Medulla oblongata (tissue), 1 donor: ENCODE data around the gene EPB42.

ENCODE experiments used
- DNase-seq: peaks from one replicate; pipeline ENCODE4 v3.0.0-alpha.2; 2015; ENCODE audit errors: extremely low spot score

EPB42 gene

GRCh38 chr15:43220991-43221403, at the start of gene EPB42:
EPB42 (minus strand) TSS chr15:43221018; CDS start chr15:43220825, 193 bp downstream.
- DNase-seq = no peak

- DNase-seq = peak; percentile 66
Observed at GRCh38 chr15:43270113-43270665, 49.4 kb upstream of the EPB42 start.

DNA sequence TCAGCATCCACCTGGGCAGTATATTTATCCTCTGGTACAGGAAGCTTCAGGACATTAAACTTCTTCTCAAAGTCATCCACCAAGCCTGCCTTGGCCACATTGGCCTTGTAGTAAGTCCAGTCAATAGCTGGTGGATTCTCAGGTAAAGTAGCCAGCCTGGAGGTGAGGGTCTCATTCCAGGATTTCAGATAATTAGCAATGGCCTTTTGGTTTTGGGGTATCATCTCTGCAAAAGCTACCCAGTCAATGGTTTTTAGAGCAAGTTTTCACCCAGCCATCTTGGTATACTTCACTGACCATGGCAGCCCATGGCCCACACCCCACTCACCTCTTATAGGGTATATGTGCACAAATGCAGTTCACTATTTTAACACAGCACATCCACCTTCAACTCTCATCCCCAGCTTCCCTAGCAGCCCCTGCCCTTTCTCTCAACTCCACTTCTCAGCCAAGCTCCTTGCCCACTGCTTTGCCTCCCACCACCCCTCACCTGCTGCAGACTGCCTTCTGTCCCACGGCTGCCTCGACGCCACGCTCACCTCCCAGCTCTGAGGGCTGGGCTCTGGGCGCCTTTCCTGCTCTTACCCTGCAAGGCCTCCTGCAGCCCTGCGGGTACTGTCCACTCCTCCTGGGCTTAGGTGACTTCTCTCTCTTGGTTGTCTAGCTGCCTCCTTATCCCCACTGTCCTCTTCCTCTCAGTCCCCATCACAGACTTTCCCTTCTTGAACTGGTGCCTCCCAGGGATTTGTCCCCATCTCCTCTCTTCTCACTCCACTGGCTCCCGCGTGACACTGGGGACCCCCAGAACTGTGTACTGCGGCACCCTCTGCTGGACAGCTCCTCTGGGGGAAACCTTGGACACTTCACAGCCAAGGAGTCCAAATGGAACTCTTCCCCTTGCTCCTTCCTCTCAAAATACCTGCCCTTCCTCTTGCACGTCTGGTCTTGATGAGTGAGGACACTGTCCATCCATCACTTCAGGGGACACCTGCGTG, 47.6 kb upstream of the EPB42 start:
- peak; percentile 18 for DNase-seq

DNA sequence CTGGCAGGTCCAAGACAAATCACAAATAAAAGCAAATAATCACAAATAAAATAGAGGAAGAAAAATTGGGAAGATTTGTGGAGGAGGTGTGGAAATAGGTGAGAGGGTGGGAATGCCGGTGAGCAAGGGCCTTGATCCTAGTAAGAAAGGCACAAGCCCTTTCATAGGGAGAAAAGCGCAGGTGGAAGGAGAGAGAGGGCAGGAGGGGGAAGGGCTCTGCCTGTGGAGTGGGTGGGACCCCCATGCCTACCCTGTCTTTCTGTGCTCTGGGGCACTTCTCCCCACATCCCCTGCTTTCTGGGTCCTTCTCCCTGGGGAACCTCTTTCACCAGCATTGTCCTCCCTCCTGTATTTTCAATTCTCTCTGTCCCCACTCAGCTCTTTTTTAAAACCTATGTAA, 46.6 kb upstream of the EPB42 start:
- DNase-seq = no peak

GRCh38 chr15:43266834-43267233, 46.0 kb upstream of the EPB42 start, which contains the start of gene TGM5:
TGM5 (minus strand) TSS chr15:43266928; CDS start chr15:43266849, 79 bp downstream.
- no peak for DNase-seq

- no peak for DNase-seq
Observed at GRCh38 chr15:43266386-43266785, 45.6 kb upstream of the EPB42 start.

DNA sequence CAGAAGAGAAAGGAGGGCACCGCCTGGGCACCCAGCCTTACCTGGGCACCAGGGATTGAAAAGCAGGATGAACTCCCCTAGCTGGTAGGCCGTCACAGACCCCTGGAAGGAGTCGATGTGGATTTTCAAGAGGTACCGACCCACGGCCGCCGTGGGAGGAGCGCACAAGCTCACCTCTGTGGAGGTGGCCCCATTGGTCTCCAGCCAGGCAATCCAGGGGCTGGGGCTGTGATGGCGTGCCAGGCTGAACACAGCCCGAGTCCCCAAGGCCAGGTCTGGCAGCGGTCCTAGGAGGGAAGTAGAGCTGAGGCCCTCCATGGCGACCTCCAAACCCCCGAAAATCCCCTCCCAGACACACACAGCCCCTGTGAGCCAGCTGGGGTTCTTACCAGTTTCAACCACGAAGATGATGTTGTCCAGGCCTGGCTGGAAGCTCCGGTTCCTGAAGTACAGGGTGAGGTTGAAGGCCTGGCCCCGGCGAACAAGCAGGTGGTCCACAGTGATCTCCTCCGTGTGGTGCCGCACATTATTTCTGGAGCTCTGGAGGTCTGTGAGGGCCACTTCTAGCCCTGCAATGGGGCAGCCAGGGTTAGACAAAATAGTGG, 39.3 kb upstream of the EPB42 start:
- DNase-seq = no peak

- no peak for DNase-seq
Observed at GRCh38 chr15:43258781-43259180, 38.0 kb upstream of the EPB42 start.

DNA sequence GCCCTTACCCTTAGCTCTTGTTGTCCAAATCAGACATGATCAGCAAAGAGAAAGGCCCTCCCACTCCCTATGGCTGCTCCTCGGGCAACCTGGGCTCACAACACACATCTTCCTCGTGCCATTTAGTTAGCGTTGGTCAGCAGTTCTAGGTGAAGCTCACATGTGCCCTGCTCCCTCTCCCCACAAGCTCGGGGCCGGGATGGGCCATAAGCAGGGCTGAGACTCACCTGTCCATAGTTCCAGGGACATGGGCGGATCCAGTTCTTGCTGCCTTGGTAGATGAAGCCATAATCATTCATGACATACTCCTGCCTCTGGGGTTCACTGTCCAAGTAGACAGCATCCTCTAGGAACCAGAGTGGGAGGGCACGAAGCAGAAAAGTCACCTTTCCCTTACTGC, 35.5 kb upstream of the EPB42 start:
- DNase-seq = no peak

DNA sequence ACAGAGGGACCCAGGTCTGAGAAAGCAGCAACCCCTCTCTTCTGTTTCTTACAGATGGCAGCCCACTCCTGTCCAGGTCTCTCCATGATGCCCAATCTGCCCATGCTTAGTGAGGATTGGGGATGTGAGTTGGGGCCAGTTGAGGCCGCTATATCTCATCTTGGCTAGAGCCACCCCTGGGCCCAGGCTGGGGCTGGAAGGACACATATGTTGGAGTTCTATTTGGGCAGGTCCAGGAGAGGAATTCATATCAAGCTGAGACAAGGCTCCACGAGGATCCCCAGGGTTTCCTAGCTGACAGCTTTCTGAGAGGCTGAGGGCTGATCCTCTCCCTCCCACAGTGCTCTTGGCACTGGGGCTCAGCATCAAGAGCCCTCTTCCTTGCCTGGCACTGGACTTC, 34.6 kb upstream of the EPB42 start:
- no peak for DNase-seq

DNA sequence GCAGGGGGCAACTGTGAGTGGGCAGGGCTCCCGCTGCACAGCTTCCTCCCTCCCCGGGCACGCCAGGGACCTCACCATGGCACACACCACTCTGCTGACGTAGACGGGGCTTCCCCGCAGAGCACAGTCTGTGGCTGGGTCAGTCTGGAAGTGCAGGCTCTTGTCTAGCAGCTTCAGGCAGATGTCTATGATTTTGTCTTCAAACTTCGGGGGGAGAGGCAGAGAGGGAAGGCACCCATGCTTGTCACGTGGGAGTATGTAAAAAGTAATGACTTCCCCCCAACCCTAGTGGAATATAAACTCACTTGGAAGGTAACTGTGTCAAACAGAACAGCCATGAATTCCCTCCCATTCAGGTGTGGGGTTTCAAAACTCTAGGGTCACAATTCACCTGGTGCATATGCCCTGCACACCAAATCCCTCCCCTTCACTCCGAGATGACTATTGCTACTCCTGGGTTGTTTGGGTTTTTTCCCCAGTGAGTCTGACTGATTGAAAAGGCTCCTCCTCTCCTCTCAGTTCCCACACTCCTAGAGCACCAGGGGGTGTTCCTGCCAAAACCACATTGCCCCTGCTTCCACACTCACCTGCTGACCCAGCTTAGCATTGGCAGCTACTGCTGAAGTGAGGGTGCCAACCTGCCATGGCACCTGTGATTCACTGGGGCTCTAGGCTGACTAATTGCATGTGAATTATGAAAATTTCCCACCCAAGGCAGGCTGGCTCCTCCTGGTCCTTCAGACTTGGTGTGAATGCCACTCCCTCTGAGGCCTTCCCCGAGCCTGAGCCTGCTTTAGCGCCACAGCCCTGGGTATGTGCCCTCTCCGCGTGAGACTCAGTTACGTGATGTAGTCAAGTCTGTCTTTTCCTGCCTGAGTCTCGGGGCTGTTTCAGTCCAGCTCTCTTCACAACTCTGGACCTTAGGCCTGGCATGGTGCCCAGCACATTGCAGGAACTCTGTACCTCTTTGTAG, 32.9 kb upstream of the EPB42 start:
- peak; percentile 12 for DNase-seq

GRCh38 chr15:43251871-43252250, 31.0 kb upstream of the EPB42 start:
- no peak for DNase-seq

GRCh38 chr15:43251185-43251870, 30.5 kb upstream of the EPB42 start:
- no peak for DNase-seq

DNA sequence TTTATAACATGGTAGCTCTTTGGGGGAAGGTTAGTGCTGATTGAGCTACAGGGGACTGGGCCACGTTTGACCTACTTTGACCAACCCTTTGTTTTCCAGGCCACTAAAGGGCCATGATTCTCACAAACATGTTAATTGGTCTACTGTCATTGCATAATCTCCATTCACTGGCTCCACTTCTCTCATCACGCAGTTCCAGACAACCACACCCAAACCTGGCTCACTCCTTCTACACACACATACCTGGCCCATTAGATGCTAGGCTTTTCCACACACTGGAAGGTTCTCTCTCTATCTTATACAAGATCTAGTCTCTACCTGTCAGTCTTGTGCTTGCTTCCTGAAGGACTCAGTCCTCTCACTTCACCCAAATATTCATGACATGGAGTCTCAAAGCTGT, 30.0 kb upstream of the EPB42 start:
- DNase-seq = no peak

DNA sequence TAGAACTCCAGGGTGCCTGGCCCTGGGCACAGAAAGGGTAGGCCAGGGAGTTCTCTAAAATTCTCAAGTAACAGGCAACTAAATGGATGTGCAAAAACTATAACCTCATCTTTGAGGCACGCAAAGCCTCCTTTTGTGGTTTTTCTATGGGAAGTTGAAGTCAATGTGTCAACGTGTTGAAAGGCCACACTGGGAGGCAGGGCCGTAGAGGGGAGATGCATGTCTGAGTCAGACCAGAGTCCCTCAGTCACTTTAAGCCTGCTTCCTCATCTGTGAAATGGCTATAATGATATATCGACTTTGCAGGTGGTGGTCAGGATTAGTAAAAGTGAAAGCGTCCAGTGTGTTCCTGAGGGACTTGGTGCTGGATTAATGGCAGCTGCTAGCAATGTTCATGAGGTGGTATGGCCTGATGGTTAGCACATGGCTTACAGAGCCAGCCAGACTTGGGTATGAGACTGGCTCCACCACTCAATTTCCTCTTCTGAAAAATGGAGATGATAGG, 28.9 kb upstream of the EPB42 start:
- DNase-seq = no peak

DNA sequence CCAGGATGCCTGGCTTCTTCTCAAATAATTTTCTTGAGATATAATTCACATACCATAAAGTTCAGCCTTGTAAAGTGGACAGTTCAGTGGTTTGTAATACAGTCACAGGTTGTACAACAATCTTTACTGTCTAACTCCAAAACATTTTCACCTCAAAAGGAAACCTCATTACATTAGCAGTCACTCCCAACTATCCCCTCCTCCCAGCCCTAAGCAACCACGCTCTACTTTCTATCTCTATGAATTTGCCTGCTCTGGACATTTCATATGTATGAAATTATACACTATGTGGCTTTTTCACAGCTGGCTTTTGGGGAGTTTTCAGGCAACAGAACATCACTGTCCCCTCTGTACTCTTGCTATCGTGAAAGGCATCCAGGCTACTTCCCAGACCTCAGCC, 28.4 kb upstream of the EPB42 start:
- DNase-seq = no peak

- DNase-seq = no peak
Observed at GRCh38 chr15:43246261-43246774, 25.5 kb upstream of the EPB42 start.

GRCh38 chr15:43244092-43244491, 23.3 kb upstream of the EPB42 start:
- no peak for DNase-seq

GRCh38 chr15:43243020-43243645, 22.3 kb upstream of the EPB42 start:
- no peak for DNase-seq

DNA sequence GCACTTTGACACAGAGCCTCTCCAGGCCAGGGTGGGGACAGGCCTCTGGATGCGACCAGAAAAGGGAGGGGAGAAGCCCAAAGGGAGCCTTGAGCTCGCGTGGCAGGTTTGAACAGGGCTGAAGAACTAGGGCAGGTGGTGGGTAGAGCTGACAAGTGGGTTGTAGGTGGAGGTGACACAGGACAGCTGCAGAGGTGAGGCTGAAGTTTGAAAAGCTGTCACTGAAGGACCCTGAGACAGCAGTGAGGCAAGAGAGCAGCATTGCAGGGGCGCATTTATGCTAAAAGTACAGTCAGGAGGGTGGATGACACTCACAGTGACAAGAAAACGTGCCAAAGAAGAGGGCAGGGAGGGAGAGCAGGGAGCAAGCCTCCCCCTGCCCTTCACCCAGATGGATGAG, 21.8 kb upstream of the EPB42 start:
- DNase-seq = no peak
